DMS53 treated with DMSO at 0.1 percent for 48 hours (cell line): ENCODE measurements around the gene NLGN1.
"Not testable (repeated sequence)": the region's sequence is repeated elsewhere in the genome, so short reads cannot be mapped to it uniquely, and the experiment has no call there.

Source experiments
- DNase-seq: peaks from one replicate; lab custom pipeline; 2025; ENCODE audit not compliant: unreplicated experiment; lab: John Stamatoyannopoulos, UW

The NLGN1 gene

DNA sequence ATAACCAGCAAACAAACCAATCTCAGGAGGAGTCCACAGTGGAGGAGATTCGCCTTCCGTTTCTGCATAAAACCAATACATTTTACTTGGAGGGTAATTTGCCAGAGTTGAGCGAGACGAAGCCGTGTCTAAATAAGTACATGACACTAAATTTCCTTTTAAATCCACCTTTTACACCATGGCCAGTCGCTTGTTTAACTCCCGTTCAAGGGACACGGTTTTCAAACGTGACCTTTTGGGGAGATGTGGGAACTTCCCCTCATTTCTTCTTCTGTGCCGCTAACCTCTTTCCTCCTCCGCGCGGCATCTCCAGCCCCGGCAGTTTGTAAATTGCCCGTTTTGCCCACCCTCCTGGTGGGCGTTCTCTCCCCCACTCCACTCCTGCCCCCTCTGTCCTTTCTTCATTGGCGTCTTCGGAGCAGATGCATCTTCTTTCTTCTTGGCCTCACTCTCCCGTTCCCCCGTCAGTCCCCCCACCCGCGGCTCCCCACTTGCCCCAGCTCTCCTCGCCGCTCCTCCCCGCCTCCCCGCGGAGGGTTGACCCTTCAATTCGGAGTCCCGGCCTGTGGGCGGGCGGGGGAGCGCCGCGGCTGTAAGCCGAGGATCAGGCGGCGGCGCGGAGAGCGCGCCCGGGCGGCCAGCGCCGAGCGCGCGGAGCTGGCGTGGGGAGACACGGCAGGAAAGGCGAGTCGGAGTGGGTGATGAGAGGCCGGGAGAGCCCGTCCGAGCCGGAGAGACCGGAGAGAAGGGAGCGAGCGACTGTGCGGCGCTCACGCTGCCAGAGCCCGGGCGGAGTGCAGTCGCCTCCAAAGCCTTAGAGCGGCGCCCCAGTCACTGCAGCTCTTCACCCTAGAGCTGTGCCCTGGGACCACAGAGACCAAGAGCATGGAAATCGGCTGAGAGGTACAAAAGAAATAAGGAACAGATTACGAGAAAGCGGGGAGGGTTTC is at the start of gene NLGN1:
Gene NLGN1, plus strand, starts transcription at position 584 of the 950 bp plus-strand sequence.
- peak; percentile 28 for DNase-seq

DNA sequence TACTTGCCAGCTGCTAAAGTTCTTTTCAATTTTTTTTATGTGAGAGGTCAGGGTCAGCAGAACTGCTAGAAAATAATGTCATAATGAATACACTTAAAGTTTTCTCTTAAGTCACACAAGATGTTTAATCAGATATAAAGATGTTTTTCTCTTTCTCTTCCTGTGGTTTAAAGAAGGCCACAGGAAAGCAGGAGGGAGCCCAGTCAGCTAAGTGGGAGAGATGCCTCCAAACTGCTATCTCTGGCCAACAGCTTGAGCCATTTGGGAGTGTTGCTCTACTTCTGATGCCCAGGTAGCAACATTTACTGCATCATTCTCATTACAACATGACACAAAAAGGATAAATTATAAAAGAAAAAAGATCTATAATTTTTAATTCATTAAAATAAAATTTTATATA is 45.7 kb upstream of the NLGN1 start:
- DNase-seq: no peak

DNA sequence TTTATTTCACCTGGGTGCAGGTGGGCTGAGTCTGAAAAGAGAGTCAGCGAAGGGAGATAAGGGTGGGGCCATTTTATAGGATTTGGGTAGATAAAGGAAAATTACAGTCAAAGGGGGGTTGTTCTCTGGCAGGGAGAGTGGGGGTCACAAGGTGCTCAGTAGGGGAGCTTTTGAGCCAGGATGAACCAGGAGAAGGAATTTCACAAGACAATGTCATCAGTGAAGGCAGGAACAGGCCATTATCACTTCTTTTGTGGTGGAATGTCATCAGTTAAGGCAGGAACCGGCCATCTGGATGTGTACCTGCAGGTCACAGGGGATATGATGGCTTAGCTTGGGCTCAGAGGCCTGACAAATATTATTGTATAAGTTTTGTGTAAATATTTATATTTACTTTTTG is 44.4 kb upstream of the NLGN1 start:
- not testable (repeated sequence) for DNase-seq

DNA sequence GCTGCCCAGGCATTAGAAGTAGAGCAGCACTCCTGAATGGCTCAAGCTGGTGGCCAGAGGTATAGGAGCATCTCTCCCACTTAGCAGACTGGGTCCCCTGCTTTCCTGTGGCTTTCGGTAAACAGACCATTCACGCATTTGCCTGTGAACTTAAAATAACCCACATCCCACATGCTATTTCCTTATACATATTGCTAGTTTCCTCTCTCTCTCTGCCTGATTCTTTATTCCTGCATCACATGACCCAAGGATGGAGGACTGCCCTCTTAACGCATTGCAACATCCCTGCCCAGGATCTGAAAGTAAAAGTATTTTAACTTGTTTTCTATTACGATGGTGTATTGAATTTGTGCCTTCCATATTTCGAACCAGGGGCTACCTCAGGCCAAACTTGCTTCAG is 43.4 kb upstream of the NLGN1 start:
- DNase-seq: no peak

DNA sequence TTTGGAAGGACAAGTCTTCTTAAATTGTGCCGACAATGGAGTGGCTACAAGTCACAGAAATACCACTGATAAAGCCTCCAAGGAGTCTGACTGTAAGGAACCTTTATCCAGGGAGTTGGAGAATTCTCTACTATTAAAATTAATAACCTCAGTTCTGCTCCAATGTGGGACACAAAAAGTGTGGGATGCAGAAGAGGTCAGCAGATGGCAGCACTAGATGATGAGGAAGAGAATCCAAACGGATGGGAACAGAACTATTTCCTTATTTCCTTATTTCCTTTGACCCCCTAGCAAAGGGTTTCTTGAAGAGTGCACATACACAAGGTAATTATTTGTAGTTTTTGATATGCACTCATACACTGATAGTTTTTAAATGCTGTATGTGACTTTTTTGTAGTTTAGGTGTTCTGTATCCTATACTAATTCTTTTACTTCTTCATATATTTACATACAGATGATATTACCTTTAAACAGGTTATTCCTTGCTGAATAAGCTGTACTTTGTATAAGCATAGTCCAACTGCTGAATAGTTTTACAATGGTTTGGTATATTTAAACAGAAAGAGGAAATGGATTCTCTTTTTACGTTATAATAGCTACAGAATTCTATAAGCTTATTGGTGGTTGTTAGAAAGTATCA is 25.6 kb upstream of the NLGN1 start:
- peak; percentile 18 for DNase-seq

DNA sequence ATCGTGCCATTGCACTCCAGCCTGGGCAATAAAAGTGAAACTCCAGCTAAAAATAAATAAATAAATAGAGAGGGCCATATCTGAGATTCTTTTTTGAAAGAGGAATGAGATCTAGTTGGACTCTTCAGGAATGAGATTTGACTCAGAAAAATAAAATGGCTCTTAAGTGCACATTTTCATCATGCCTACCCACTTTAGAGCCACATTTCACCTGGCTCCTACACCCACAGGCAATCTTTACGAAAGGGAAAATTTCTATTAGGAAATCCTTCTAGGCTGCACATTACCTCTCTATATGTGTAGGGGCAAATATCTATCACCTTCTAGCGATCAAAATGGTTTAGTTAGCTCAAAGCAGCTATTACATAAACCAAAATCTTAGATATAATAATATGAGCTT is 16.9 kb upstream of the NLGN1 start:
- DNase-seq: no peak

DNA sequence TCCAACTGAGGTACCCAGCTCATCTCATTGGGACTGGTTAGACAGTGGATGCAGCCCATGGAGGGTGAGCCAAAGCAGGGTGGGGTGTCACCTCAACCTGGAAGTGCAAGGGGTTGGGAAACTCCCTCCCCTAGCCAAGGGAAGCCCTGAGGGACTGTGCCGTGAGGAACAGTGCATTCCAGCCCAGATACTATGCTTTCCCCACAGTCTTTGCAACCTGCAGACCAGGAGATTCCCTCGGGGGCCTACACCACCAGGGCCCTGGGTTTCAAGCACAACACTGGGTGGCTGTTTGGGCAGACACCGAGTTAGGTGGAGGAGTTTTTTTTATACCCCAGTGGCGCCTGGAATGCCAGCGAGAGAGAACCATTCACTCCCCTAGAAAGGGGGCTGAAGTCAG is 15.6 kb upstream of the NLGN1 start:
- DNase-seq: not testable (repeated sequence)

DNA sequence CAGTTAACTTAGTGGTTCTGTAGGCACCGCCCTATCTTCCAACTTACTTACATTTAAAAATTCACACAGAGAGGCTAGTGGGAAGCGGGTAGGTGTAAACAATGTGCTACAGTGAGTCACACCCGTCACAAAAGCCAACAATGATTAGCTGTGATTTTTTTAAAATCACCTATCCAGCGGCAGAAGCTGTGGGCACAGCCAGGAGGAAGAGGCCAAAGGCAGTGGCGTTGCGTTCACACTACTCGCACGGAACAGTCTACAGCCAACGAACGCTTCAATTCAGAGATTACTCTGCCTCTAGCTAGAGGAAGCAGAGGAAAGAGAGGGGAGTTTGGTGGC is 2.5 kb upstream of the NLGN1 start:
- peak; percentile 72 for DNase-seq

DNA sequence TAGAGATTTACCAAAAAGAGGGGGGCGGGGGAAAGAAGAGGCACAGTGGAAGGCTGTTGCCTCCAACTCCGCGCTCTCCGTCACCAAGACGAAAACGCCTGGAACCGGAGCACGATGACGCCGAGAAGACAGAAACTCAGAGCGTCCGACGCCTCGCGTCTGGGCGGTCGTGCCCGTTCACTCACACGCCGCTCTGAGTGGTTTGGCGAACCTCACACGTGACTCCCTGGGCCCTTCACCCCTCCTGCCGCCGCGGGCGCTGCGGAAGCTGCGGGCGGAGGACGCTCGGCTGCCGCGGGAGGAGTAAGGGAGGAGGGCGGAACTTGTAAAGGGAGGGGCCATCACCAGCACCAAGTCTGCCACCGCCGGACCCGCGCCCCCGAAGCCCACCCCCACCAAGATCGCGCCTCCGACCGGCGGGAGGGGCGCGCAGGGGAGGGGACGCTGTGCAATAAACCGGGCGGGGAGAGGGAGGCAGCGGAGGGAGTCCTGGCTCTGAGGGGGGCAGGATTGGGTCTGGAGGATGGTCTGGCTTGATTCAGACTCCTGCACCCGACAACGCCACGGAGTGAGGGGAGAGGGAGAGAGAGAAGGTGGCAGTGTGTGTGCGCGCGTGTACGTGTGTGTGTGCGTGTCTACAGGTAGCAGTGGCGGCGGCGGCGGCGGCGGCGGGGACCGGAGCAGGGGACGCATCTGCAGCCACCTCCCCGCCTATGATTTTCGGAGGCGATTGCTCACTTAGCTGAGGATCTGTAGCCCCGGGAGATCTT is 1.9 kb upstream of the NLGN1 start:
- DNase-seq: peak; percentile 72

DNA sequence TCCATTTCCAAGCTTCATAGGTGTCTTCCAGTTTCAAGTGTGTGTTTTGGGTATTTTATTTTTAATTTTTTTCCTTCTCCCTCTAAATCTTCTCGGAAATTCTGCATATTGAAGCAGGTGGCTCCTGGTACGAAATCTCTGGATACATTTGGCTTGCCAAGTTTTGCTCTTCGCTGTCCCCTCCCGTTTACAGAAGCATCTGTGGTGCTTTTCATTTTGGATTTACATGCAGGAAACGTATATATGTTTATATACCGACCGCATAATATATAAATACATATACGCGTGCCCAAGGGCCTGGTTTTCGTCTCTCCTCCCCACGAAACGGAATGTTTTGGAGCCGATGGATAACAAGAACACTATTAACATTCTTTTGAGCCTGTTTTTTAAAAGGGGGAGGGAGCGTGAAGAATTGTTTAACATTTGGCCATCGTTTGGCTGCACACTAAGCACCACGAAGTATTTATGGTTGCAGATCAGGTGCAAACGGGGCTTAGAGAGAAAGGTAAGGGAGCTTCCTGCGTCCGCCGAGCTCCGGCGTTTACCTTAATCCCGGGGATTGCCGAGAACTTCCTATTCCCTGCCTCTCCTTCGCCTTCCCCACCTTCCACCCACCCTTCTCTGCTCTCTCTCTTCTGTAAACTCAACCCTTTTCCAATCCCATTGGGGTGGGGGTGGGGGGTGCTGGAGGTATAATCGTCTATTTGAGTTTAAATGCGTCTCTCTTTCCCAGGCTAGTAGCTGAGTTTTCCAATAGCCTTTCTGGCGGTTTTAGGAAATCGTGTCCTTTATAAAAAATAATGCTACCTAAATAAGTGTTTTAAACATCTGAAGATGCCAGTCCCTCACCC is 1.1 kb upstream of the NLGN1 start:
- DNase-seq: peak; percentile 27

DNA sequence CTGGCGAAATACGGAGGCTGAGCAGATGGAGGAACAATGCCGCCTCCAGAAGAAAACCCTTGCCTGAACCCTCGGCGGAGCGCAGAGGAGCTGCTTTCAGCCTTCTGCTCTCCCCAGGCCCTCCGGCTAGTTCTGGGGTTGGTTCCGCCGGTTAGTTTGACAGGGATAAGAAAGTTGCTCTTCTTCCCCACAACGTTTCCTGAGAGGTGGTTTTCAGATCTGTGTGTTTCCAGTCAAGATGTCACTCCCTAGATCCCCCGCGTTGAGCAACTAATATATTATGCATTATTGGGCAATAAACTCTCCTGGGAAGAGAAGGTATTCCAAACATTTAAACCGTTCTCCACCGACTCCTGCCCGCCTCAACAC is 551 bp downstream of the NLGN1 start:
- no peak for DNase-seq

DNA sequence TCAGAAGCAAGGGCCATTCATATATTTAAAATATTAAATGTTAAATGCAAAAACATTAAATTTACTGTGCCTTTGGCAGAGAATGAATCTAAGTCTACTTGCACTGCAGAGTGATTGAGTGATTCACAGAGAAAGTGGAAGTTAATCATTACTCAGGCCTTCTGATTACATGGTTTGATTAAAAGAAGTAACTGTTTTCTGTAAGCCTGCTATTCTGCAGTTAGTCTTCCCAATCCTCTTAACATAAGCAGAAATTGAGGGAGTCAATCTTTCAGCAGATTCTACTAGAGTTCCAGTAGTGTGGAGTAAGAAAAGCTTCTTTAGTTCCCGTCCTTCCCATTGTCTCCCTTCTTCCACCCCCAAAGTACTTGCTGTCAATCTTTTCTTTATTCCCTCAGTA is 1.5 kb downstream of the NLGN1 start:
- no peak for DNase-seq

DNA sequence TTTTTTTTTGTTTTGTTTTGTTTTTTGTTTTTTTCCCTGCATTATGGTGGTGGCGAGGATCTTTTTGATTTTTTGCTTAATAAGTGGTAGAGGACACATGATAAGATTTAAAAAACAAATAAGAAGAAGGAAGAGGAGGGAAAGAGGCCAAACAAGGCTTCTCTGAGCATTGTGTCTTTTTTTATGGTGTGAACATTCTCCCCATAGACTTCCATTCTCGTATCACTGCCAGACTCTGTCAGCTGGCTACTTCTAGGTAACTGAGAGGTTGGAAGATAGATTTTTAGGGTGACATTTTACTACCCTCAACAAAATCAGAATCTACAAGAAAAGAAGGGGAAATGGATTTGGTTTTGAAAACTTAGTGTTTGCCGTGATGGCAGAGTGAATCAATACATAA is 3.8 kb downstream of the NLGN1 start:
- DNase-seq: no peak

DNA sequence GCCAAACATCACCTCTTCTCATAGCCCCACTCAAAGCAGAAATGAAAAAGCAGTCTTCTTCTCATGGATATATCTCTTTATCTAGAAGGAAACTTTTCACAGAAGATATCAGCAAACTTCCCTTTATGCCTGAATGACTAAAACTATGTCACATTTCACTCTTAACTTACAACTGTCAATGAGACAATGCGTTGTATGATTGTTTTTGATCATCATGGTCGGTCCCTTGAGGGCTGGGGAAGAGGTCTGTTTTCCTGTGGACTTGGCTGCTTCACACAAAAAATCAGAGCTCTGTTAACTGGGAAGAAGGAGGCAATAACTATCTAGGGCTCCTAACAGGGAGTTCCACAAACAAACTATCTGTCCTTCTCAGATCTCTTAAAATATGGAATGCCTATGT is 5.1 kb downstream of the NLGN1 start:
- no peak for DNase-seq

DNA sequence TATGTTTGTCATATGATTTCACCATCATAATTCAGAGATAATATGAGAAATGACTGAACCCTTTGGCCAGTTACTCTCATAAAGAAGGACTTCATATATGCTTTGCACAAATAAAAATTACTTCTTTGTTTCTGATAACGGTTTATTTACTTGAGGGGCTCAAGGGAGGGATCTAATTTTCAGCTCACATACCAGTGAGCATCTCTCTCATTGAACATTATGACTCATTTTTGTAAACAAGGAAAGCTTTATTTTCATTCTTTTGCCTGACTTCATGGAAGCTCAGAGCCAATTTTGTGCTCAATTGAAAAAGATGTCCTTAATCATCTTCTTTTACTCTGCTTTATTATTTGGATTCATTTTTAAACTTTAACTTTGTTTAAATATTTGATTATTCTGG is 5.8 kb downstream of the NLGN1 start:
- DNase-seq: no peak

DNA sequence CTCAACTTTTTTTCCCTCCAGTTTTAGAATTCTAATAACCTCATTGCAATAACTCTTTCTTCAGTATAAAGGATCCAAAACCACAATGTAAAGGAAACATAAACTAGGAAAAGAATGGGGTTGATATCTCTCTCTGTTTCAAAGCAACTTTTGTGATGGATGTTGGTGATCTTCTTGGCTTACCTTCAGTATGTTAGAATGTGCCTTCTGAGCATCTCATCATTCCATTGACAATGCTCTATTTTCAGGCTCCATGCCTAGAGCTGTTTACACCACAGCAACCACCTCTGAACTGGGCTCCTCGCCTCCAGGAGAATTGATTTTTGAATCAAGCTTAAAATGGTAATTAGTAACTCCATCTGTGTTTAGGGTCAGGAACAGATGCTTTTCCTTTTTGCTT is 6.6 kb downstream of the NLGN1 start:
- DNase-seq: no peak

DNA sequence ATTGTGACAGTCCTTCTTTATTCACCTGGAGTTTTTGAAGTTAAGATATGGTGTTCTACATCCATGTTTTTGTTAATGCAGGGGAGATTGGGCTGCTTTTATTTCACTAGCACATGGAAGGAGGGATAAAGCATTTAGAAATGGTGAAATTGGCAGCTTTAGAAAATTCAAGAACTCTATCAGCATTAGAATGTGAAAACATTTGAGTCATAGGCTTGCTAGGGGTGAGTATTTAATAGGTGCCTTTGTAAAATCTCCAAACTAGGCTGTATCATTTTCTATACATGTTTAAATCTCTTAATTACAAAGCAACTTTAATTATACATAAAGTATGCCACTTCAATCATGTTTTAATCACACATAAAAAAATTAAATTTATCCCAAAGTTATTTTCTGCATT is 12.9 kb downstream of the NLGN1 start:
- DNase-seq: no peak

DNA sequence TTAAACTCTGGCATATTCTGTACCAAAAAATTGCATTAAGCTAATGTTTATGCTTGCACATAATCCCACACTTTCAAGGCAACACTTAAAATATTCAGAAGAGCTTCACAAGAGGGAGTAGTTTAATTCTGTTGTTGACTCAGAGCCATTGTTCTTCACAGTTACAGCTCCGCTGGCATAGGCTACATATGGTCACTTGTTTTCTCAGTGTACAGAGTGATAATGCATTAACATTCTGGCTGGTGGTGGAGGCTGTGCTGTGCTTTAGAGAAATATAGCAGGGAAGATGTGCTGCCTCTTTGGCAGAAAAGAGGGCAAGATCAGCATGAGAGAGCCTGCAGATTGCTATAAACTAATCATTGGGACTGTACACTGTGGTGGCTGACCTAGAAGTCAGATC is 13.3 kb downstream of the NLGN1 start:
- no peak for DNase-seq

DNA sequence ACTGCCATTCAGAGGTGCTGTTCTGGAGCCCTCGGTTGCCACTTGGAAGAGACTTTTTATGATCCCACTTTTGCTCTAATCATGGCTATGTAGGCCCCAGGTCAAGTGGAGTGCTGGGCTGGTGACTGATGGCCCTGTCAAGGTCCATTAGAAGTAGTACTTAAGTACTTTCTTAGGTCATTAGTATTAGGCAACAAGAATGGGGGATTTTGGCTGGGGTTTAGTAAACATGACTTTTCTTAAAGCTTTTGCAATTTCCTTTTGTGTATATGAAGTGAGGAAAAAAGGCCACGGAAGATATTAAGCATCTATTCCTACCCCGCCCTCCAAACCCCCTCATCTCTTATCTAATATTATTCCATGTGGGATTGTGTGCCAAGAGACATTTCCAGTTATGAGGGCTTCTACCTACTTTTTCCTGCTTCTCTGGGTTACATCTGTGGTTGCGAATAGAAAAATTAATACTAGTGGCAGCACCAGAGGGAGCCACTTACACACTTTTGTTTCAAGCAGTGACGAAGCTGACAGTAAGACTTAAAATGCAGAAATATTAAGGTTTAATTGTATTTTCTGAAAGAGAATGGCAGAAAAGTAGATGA is 13.9 kb downstream of the NLGN1 start:
- DNase-seq: no peak

DNA sequence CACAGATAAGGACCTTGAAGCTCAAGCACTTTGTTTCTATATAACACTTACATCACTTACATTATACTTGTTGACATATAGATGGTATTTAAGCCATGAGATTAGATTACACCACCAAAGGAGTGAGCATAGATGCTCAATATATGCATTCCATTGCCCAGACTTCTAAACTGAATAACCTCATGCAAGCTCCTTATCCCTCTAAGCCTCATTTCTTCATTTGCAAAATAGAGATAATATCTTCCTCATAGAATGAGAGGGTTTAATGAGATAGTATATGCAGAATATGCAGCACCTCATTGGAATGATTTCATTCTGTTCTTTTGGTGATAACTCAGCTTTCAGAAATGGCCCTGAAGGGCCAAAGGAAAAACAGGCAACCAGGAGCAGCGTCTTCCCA is 18.5 kb downstream of the NLGN1 start:
- no peak for DNase-seq

DNA sequence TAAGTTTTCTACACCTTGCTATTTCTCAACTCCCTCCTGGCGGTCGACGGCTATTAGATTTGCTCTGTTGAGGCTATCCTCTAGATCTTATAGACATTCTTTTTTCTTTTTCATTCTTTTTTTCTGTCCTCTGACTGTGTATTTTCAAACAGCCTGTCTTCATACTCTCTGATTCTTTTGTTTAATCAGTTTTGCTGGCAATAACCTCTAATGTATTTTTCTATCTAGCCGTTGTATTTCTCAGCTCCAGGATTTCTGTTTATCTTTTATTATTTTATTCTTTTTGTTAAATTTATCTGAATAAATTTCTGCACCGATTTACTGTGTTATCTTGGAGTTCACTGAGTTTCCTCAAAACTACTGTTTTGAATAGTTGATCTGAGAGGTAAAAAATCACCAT is 31.5 kb downstream of the NLGN1 start:
- no peak for DNase-seq
